Activated T-cell treated with anti-CD3 and anti-CD28 coated beads for 1 hour (primary cell): ENCODE results near the gene NOP16.

Source experiments
- DNase-seq: peaks from one replicate; pipeline ENCODE4 v3.0.0-alpha.2; 2020; ENCODE audit warnings: low read depth

Gene NOP16

DNA sequence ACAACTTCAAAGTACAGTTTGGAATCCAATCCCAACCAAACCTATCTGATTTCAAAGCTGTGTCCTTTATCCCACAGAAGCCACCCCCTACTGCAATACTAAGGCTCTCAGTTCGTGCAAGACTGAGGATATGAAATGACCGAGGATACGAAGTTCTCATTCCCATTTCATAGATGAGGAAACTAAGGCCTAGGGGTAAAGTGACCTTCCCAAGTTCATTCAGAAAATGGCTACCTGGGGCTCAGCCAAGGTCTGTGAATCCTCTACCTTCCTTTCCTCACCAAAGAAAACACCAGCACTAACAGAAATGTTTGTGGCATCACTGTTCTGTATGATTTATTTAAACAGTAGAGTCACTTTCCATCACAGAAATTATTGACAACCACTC is 32.2 kb downstream of the NOP16 start:
- DNase-seq = no peak

DNA sequence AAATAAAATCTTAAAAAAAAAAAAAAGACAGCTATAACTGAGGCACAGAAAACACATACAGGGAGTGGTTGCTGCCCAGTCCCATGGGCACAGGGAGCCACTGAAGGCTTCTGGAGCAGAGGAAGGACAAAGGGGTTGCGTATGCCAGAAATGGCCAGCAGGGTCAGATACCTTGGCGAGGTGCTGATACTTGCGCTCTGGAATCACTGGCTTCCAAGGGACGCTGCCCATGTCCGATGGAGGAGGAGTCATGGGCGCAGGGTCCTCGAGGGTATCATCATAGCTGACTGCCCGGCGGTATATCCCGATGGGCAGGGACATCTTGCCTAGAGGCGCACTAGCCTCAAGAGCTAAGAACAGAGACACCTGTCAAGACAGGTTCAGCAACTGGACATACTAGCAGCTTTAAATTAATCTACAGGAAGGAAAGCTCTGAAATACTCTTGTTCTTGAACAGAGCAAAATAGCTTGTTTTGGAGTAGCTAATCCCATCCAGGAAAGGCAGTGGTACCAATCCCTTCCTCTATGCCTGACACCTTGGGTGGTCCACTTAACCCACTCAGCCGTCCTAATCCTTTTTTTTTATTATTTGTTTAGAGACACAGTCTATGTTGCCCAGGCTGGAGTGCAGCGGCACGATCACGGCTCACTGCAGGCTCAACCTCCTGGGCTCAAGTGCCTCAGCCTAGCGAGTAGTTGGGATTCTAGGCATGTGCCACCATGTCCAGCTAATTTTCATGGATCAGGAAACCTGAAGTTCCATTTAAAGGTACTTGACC is 32.8 kb downstream of the NOP16 start:
- no peak for DNase-seq

- DNase-seq = no peak
Observed at GRCh38 chr5:176353533-176353932, 34.9 kb downstream of the NOP16 start.

GRCh38 chr5:176352116-176352878 is 36.1 kb downstream of the NOP16 start:
- no peak for DNase-seq

DNA sequence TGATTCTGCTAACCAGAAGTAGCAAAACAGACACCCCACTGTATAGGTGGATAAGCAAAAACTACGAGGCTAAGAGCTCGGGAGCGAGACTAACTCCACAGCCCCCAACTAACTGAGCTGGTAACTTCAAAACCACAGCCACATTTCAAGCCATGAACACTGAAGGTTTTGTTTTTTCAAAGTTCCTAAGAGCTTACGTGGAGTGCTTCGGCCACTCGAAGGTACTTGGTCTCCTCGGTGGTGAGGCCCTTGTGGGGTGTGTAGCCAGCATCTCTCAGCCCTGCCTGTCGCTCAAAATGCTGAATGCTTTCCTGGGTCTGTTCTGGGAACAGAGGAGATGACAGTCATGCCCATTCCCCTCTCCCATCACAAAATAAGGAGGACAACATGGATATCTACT is 38.0 kb downstream of the NOP16 start:
- DNase-seq = no peak

DNA sequence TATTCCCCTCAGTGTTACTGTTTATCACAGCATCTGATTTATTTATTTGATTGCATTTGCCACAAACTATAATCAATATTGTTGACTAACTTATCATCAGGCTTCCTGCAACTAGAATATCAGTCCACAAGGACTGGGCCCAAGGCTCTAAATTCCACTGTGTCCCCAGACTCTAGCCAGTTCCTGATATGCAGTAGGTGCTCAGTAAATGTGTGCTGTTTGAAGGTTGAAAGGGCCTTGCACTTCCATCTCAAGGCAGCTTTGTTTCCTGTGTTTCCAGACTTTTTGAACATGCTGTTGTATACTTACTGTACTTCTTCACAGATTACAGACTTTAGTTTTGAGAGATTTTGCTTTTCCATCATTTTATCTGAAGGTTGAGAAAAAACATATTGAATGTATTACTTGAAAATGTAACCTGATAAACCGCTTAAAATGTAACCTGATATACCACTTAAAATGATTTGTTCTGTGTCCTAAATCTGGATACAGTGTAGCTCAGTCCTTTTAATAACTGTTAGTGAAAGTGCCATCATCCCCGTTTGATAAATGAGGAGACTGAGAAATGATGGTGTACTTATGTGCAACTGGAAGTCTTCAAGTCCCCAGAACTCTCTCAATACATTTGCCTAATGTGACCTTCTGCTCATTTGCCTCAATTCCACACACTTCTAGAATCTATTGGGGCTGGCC is 45.5 kb downstream of the NOP16 start:
- DNase-seq = no peak

DNA sequence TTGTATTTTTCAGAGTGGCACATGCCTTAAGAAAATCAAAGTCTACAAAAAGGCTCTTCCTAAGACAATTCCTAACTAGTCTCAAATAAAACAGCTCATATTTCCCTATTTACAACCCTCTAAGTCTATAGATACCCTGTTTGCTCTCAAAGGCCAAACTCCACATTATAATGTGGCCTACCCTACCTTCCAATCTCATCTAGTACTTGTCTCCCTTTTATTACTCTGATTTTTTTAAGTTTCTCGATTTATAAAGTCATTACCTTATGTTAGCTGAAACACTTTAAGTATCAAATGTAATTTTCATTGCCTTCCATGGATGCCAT is 46.3 kb downstream of the NOP16 start:
- no peak for DNase-seq

DNA sequence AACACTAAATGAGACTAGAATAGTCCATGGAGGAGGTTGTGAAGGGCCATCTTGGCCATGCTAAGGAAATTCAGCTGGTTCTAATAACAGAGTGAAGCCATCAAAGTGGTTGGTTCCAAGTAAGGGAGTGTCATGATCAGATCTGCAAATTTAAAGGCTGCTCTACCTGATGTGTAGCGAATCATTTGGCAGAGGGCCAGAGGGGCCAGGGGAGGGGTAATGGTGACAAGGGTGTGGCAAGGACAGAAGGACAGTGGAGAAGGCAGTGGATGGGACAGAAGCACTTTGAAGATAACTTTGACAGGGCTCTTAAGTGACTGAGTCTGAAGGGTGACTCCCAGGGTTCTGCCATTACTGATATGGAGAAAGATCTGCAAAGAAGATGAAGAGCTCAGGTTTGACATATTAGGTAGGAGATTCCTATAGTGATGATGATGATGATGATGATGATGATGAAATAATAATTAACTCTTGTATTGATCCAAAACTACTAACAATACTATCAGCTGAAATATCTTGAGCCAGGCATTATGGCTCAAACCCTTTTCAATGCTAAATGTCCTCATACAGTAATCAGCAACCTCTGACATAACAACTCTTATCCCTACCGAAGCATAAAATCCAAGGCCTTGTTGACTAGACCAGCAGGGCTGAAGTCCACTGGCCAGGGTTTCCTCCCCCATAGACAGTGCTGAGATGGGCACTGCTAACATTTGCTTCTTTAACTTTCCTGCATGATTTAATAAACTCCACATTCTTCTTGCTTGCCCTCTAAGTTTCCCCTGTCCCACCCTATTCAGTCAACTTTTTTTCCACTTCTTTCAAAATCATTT is 46.9 kb downstream of the NOP16 start:
- no peak for DNase-seq

GRCh38 chr5:176339304-176339703 is 49.1 kb downstream of the NOP16 start:
- DNase-seq = no peak

- DNase-seq = no peak
Observed at GRCh38 chr5:176337913-176338312, 50.5 kb downstream of the NOP16 start.

DNA sequence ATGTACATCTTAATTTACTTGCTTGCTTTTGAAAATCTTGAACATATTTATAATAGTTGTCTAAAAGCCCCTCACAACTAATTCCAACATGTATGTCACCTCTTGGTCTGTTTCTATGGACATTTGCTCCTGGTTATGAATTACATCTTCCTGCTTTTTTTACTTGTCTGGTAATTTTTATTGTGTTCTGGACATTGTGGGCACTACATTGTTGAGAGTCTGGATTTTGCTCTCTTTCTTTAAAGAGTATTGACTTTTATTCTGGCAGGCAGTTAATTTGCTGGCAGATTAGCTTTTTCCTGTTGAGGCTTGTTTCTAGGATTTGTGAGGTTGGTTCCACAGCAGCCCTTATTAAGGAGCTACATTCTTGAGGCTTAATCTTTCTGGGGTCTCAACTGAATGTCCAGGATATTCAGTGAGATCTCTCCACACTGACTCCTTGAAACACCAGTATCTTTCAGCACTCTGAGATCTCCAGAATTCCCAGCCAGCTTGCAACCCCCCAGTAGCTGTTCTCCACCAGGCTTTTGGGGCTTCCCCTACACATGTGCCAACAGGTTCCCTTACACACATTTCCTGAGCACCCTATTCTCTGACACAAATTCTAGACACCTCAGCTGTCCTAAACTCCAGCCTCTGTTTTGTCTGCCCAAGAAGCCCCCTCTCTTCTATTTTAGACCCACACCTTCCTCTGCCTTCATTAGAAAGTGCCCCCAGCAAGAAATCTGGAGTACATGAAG is 54.2 kb downstream of the NOP16 start:
- no peak for DNase-seq
